ENCODE data around the gene C5orf47.

- TF ChIP-seq RAD21 (IDR thresholded peaks at IDR 0.05; ENCODE audit: insufficient read depth, low read depth, low read length) (no peak), POLR2A (IDR thresholded peaks at IDR 0.05; ENCODE audit: low read depth, low read length) (no peak), E2F4 (IDR thresholded peaks at IDR 0.05; ENCODE audit: low read depth, low read length) (no peak)
Measured at GRCh38 chr5:173972607-173972924, 16.4 kb upstream of the C5orf47 start.

Measured in GM12878 (cell line).